Ovary (tissue), 3 donors: ENCODE data around the gene MRPS2.

Experiments used
- CTCF ChIP-seq, 3 donors: fragments of 450-650 bp in 2 of 3; fragments of 200-600 bp in 1 of 3; IDR thresholded peaks; one replicate each; pipeline versions ENCODE4 v1.5.1 to v1.8.0; 2016 to 2022; ENCODE audit warnings: antibody characterized with exemption in 3 of 3, mild to moderate bottlenecking in 1 of 3
- EP300 ChIP-seq: sonication (generic); formaldehyde crosslinking; IDR thresholded peaks from one replicate; pipeline ENCODE4 v1.6.1; 2017; ENCODE audit warnings: antibody characterized with exemption
- POLR2A ChIP-seq: fragments of 450-650 bp; IDR thresholded peaks from one replicate; pipeline ENCODE4 v1.6.1; 2017; ENCODE audit warnings: antibody characterized with exemption, mild to moderate bottlenecking, moderate library complexity
- donor health status: DM: no; HTN: no; CAD: no.

DNA sequence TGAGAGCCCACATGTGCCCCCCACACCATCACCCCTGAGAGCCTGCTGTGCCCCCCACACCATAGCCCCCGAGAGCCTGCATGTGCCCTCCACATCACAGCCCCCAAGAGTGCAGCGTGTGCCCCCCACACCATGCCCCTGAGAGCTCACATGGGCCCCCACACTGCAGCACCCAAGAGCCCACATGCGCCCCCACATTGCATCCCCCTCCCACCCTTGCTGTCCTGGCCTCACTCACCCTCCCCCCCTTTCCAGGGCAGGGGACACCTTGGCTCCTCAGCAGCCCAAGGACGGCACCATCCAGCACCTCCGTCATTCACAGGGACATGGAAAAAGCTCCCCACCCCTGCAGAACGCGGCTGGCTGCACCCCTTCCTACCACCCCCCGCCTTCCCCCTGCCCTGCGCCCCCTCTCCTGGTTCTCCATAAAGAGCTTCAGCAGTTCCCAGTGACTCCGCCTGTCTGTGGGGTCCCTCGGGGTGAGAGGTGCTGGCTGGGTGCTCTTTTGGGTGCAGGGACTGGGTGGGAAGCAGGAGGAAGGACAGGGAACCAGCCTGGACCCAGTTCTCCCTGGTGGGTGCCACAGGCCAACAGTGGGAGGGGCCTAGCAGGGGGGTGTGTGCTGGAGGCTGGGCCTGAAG, 25.7 kb downstream of the MRPS2 start:
- TF ChIP-seq CTCF (IDR thresholded peaks at IDR 0.05) (no peak), EP300 (no peak), POLR2A (no peak)
